Measurements from ENCODE around the gene TUBB3.

Gene TUBB3

DNA sequence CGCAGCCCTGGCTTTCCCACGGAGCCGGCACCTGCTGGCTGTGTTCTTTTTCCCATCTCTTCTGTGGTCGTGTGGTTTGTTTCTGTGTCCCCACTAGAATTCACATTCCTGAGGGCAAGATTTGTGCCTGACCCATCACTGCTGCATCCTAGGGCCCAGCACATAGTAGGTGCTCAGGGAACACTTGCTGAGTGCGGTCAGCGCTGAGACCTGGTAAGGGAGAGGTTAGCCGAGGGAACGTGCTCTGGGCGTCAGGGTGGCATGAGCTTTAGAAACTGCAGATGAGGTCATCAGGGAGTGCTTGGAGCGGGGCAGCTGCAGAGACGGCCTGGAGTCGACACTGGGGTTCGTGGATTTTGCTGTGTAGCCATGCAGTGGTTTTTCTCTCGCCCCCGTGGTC, 31.3 kb downstream of the TUBB3 start:
- no peak for DNase-seq (ENCODE audit: low read depth)
- H3K4me3 ChIP-seq (ENCODE audit: low read depth, low read length): no peak overlapping the region
- TF ChIP-seq, protein P1, sequence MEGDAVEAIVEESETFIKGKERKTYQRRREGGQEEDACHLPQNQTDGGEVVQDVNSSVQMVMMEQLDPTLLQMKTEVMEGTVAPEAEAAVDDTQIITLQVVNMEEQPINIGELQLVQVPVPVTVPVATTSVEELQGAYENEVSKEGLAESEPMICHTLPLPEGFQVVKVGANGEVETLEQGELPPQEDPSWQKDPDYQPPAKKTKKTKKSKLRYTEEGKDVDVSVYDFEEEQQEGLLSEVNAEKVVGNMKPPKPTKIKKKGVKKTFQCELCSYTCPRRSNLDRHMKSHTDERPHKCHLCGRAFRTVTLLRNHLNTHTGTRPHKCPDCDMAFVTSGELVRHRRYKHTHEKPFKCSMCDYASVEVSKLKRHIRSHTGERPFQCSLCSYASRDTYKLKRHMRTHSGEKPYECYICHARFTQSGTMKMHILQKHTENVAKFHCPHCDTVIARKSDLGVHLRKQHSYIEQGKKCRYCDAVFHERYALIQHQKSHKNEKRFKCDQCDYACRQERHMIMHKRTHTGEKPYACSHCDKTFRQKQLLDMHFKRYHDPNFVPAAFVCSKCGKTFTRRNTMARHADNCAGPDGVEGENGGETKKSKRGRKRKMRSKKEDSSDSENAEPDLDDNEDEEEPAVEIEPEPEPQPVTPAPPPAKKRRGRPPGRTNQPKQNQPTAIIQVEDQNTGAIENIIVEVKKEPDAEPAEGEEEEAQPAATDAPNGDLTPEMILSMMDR (IDR thresholded peaks at IDR 0.05; ENCODE audit: insufficient read depth, low read depth, low read length, missing control alignments): no peak

DNA sequence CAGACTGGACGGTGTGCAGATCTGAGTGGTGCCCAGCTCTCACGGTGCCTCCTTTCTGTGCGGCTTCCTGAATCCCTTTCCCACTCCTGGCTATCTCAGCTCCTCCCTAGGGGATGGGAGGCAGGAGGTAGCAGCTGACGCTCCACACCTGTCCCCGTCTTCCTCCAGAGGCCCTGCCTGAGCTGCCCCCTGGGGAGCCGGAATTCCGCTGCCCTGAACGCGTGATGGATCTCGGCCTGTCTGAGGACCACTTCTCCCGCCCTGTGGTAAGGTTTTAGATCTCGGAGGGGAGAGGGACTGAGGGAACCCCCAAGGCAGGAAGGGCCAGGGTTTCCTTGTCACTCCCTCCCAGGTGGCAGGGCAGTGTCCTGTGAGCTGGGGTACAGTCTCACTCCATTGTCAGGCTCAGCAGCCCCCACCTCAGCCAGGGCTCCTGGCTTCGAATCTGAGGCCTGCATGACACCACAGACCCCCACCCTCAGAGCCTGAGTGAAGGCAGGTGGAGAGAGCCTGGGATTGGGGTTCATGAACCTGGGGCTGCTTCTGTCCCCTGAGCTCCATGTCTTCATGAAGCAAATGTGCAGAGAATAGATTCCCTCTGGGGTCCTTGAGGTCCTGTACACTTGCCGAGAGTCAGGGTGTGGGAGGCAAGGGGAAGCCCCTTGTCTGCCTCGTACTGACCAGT, 32.0 kb downstream of the TUBB3 start:
- DNase-seq (ENCODE audit: low read depth): no peak
- H3K4me3 ChIP-seq (ENCODE audit: low read depth, low read length): no peak overlapping the region
- TF ChIP-seq, protein P1 (IDR thresholded peaks at IDR 0.05; ENCODE audit: insufficient read depth, low read depth, low read length, missing control alignments): no peak

DNA sequence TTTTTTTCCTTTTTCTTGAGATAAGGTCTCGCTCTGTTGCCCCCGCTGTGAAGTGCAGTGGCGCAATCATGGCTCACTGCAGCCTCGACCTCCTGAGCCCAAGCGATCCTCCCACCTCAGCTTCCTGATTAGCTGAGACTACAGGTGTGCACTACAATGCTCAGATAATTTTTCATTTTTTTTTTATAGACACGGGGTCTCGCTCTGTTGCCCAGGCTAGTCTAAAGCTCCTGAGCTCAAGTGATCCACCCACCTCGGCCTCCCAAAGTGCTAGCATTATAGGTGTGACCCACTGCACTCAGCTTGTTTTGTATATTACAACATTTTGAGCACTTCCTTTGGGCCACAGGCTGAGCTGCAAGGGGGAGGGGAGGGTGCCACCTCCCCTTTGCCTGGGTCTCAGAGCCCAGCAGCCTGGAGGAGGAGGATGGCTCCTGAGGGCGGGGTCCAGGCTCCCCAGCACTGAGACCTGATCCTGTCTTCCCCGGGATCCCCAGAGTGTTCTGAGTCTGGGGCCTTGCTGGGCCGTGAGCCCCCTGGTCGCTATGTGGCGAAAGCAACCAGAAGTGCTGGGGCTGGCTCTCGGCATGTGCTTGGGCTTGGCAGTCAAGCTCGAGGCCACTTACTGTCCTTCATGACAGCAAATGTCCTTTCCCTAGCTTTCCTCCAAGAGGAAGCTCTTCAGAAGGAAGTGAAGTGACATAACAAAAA, 33.5 kb downstream of the TUBB3 start:
- TF ChIP-seq, protein P1 (IDR thresholded peaks at IDR 0.05; ENCODE audit: insufficient read depth, low read depth, low read length, missing control alignments): no peak

DNA sequence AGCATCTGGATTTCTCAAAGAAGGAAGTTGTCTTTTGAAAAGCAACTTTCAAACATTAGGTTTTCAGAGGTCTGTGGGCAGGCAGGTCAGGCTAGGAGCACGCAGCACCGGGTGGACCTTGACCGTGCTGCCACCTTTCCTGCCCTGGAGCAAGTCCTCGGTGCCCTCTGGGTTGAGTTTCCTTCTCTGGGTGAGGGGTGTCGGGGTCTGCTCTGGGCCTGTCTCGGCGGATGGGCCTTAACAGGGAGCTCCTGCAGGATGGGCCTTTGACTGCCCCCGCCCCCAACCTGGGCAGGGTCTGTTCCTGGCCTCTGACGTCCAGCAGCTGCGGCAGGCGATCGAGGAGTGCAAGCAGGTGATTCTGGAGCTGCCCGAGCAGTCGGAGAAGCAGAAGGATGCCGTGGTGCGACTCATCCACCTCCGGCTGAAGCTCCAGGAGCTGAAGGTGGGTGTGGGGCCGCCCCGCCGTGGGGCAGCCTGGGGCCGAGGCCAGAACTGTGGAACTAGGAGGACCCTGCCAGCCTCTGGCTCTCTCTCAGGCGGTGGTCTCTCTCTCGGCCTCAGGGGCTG, 34.2 kb downstream of the TUBB3 start:
- H3K4me3 ChIP-seq (ENCODE audit: low read depth, low read length): no peak overlapping the region
- TF ChIP-seq, protein P1 (IDR thresholded peaks at IDR 0.05; ENCODE audit: insufficient read depth, low read depth, low read length, missing control alignments): no peak
- DNase-seq (ENCODE audit: low read depth): no peak

More for the DNA sequence above, 33.5 kb downstream of the TUBB3 start:
- no peak for DNase-seq (ENCODE audit: low read depth)
- no peak overlapping the region for H3K4me3 ChIP-seq (ENCODE audit: low read depth, low read length)

DNA sequence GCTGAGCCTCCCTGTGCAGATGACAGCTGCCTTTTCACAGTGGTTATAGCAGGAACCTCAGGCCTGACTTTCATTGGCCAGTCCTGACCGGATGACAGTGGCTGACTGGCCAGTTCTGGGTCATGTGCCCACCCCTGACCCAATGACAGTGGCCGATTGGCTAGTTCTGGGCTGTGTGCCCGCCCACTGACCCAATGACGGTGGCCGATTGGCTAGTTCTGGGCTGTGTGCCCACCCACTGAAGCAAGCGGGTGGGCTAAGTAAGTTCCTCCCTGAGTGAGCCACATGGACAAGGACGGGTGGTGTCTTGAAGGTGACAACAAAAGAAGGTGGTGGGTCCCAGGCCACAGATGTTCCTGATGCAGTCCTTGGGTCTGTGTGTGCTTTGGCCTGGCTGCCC, 34.9 kb downstream of the TUBB3 start:
- DNase-seq (ENCODE audit: low read depth): peak; percentile 38
- no peak overlapping the region for H3K4me3 ChIP-seq (ENCODE audit: low read depth, low read length)
- TF ChIP-seq, protein P1 (IDR thresholded peaks at IDR 0.05; ENCODE audit: insufficient read depth, low read depth, low read length, missing control alignments): no peak

DNA sequence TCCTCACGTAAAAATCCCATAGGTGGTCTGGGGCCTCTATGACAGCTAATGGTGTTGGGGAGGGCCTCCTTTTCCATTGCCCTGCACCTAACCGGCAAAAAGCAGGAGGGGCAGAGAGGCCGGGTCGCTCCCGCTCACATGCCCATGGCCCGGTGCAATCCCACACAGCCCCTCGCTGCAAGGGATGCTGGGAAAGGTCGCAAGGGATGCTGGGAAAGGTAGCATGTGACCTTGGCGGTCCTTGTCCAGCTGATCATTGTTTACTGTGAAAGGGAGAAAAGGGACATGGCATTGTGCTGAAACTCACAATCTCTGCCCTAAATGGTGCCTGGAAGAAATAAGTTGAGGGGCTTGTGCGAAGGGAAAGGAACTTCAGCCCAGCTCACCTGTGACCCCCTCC, 35.5 kb downstream of the TUBB3 start:
- DNase-seq (ENCODE audit: low read depth): no peak
- TF ChIP-seq, protein P1 (IDR thresholded peaks at IDR 0.05; ENCODE audit: insufficient read depth, low read depth, low read length, missing control alignments): no peak
- no peak overlapping the region for H3K4me3 ChIP-seq (ENCODE audit: low read depth, low read length)

Measured in GM12865 (cell line).